Fibroblast of lung (primary cell): Measurements from ENCODE around the gene CCDC69. TPM values are rescaled to one million over a fixed set of nuclear protein-coding genes. Genes with fewer than 3 reads are reported as not detected.
"Not testable (repeated sequence)": the region's sequence is repeated elsewhere in the genome, so short reads cannot be mapped to it uniquely, and the experiment has no call there.

Source experiments
- DNase-seq, 2 donors: peaks; one replicate each; pipeline versions ENCODE4 v3.0.0 to v3.0.0-alpha.2; 2010; ENCODE audit warnings: low read depth in 2 of 2
- H2AFZ ChIP-seq: 2 replicates; pipeline ENCODE4 v1.5.1; 2012; ENCODE audit warnings: low read length, control low read depth, inconsistent platforms
- H3K27ac ChIP-seq: 2 replicates; pipeline ENCODE4 v1.5.1; 2011; ENCODE audit warnings: low read length, control low read depth; ENCODE audit not compliant: insufficient read depth
- H3K27me3 ChIP-seq: 2 replicates; pipeline ENCODE4 v1.5.1; 2011; ENCODE audit warnings: mild to moderate bottlenecking, low read length; ENCODE audit not compliant: control insufficient read depth, insufficient read depth
- H3K36me3 ChIP-seq: 2 replicates; pipeline ENCODE4 v1.5.1; 2011; ENCODE audit warnings: low read length; ENCODE audit not compliant: control insufficient read depth, insufficient read depth
- H3K4me1 ChIP-seq: 2 replicates; pipeline ENCODE4 v1.5.1; 2011; ENCODE audit warnings: low read length; ENCODE audit not compliant: control insufficient read depth, insufficient read depth; ENCODE audit errors: extremely low read depth
- H3K4me2 ChIP-seq: 2 replicates; pipeline ENCODE4 v1.5.1; 2011; ENCODE audit warnings: low read length, control low read depth; ENCODE audit not compliant: insufficient read depth; ENCODE audit errors: extremely low read depth
- H3K4me3 ChIP-seq, 4 experiments: fragments of 200-600 bp in 1 of 4; sonication (generic) in 1 of 4; replicated peaks in 1 of 4; 2 replicates each; pipeline ENCODE4 v1.5.1; 2011 to 2016; ENCODE audit warnings: low read length in 4 of 4, low read depth in 3 of 4, mild to moderate bottlenecking in 3 of 4, control low read depth in 2 of 4, inconsistent platforms in 1 of 4, mixed read lengths in 1 of 4; ENCODE audit not compliant: insufficient read depth in 1 of 4; ENCODE audit errors: control extremely low read depth in 1 of 4
- H3K79me2 ChIP-seq: 2 replicates; pipeline ENCODE4 v1.5.1; 2012; ENCODE audit warnings: mild to moderate bottlenecking, low read length, inconsistent platforms; ENCODE audit not compliant: control insufficient read depth, insufficient read depth
- H3K9ac ChIP-seq: 2 replicates; pipeline ENCODE4 v1.5.1; 2011; ENCODE audit warnings: mild to moderate bottlenecking, low read length, control low read depth; ENCODE audit not compliant: insufficient read depth
- H3K9me3 ChIP-seq: 2 replicates; pipeline ENCODE4 v1.5.1; 2012; ENCODE audit warnings: low read depth, low read length; ENCODE audit not compliant: control insufficient read depth, insufficient read depth
- H4K20me1 ChIP-seq: 2 replicates; pipeline ENCODE4 v1.5.1; 2011; ENCODE audit warnings: low read length; ENCODE audit not compliant: control insufficient read depth, insufficient read depth; ENCODE audit errors: extremely low read depth
- EZH2 ChIP-seq: IDR thresholded peaks from 2 replicates; pipeline ENCODE4 v1.5.1; 2012; ENCODE audit warnings: low read length, control low read depth, mild to moderate bottlenecking; ENCODE audit errors: missing control alignments
- polyA plus RNA-seq, 2 donors: library from polyadenylated mRNA; depleted of rRNA in 1 of 2; stranded (reverse) in 1 of 2; unstranded in 1 of 2; fragments of >200 nt; gene quantifications; 2 replicates each; pipeline ENCODE4 v1.2.1, GENCODE V29; 2011 to 2012; ENCODE audit warnings: missing spikeins in 1 of 2
- total RNA-seq: library from RNA; depleted of rRNA; stranded (reverse); fragments of >200 nt; gene quantifications from 2 replicates; pipeline ENCODE4 v1.2.1, GENCODE V29; 2014
- TF ChIP-seq, protein P1 (sequence below), 2 donors: IDR thresholded peaks in 1 of 2; conservative IDR thresholded peaks in 1 of 2; 1 replicate in 1 of 2; 2 replicates in 1 of 2; pipeline ENCODE4 v1.5.1; 2011 to 2012; ENCODE audit warnings: low read length in 2 of 2, control low read depth in 1 of 2, inconsistent platforms in 1 of 2, low read depth in 1 of 2, mild to moderate bottlenecking in 1 of 2

The CCDC69 gene
- total and polyA plus RNA-seq, 2 donors (not counting 1 experiment from before 2014, with no cell fraction given) = 1.5 to 4.0 TPM

DNA sequence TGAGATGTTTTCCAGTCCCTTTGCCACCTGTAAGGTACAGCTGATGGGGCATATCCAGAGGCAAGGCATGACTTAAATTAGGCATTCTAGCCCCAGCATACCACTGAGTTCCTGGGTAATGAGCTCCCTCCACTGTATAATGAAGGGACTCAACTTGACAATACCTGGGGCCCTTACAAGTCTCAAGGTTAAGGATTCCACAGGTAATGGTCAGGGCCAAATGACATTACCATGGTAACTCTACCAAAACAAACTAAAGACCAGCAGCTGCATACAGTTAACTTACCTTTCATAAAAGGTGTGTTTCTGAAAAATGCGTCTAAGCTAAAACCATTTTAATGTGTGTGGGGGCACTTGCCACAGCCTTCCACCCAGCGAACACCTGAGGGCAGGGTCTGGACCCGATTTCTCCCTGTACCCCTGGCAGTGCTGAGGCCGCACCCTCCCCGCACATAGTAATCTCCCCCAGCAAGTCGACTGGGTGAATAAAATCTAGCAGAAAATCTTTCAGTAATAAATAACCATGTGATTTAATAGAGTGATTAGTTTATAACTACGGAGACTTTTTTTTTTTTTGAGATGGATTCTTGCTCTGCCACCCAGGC is 24.2 kb downstream of the CCDC69 start:
- no peaks in the 10 kb centered on the region for H3K27me3 ChIP-seq
- no peak overlapping the region for H3K4me2 ChIP-seq
- TF ChIP-seq, protein P1, sequence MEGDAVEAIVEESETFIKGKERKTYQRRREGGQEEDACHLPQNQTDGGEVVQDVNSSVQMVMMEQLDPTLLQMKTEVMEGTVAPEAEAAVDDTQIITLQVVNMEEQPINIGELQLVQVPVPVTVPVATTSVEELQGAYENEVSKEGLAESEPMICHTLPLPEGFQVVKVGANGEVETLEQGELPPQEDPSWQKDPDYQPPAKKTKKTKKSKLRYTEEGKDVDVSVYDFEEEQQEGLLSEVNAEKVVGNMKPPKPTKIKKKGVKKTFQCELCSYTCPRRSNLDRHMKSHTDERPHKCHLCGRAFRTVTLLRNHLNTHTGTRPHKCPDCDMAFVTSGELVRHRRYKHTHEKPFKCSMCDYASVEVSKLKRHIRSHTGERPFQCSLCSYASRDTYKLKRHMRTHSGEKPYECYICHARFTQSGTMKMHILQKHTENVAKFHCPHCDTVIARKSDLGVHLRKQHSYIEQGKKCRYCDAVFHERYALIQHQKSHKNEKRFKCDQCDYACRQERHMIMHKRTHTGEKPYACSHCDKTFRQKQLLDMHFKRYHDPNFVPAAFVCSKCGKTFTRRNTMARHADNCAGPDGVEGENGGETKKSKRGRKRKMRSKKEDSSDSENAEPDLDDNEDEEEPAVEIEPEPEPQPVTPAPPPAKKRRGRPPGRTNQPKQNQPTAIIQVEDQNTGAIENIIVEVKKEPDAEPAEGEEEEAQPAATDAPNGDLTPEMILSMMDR (conservative IDR thresholded peaks at IDR 0.05 in 1 of 2, IDR thresholded peaks at IDR 0.05 in 1 of 2; ENCODE audit: low read depth in 1 of 2, low read length in 2 of 2) = no peak
- no peak overlapping the region for H2AFZ ChIP-seq
- H3K4me3 ChIP-seq = no peak overlapping the region
- DNase-seq = no peak
- no peak overlapping the region for H3K27ac ChIP-seq
- no peaks in the 10 kb centered on the region for H4K20me1 ChIP-seq
- H3K9ac ChIP-seq = no peak overlapping the region
- H3K4me1 ChIP-seq = no peaks in the 10 kb centered on the region
- no peaks in the 10 kb centered on the region for H3K9me3 ChIP-seq
- no peaks in the 10 kb centered on the region for H3K36me3 ChIP-seq
- no peaks in the 10 kb centered on the region for H3K79me2 ChIP-seq

DNA sequence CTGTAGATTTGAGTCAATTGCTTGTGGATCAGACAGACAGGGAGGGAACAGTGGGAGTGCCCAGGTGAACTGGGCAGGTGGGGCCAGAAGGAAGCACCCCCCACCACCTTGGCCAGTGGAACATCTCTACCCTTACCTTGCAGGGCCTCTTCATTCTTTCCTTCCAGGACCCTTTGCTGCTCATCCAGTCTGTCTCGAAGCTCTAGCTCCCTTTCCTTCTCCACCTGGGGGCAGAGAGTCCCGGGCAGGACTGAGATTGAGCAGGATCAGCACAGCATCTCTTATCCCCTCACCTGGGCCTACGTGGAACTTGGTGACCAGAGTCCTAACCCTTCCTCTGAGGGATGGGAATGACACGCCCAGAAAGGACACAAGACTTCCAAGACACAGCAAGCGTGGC is 25.0 kb downstream of the CCDC69 start:
- no peaks in the 10 kb centered on the region for H3K4me1 ChIP-seq
- no peak overlapping the region for H3K27ac ChIP-seq
- H3K36me3 ChIP-seq = no peaks in the 10 kb centered on the region
- H4K20me1 ChIP-seq = no peaks in the 10 kb centered on the region
- no peak overlapping the region for H2AFZ ChIP-seq
- no peak overlapping the region for H3K9ac ChIP-seq
- H3K27me3 ChIP-seq = no peaks in the 10 kb centered on the region
- H3K9me3 ChIP-seq = no peaks in the 10 kb centered on the region
- H3K4me3 ChIP-seq = no peak overlapping the region
- no peak overlapping the region for H3K4me2 ChIP-seq
- no peak for DNase-seq
- no peak for TF ChIP-seq EZH2
- TF ChIP-seq, protein P1 (conservative IDR thresholded peaks at IDR 0.05 in 1 of 2, IDR thresholded peaks at IDR 0.05 in 1 of 2; ENCODE audit: low read depth in 1 of 2, low read length in 2 of 2) = no peak
- no peaks in the 10 kb centered on the region for H3K79me2 ChIP-seq

DNA sequence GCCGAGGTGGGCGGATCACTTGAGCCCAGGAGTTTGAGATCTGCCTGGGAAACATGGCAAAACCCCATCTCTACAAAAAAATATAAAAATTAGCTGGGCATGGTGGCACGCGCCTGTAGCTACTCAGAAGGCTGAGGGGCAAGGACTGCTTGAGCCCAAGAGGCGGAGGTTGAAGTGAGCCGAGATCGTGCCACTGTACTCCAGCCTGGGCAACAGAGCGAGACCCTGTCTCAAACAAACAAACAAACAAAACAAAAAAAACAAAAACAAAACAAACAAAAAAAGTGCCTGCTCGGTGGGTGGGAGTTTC is 26.6 kb downstream of the CCDC69 start:
- not testable (repeated sequence) for DNase-seq

More for the DNA sequence above, 26.6 kb downstream of the CCDC69 start:
- not testable (repeated sequence) for H3K27me3 ChIP-seq, H3K27ac ChIP-seq, H3K79me2 ChIP-seq, H2AFZ ChIP-seq, H3K9ac ChIP-seq, H3K4me1 ChIP-seq, H3K36me3 ChIP-seq, H3K9me3 ChIP-seq, H3K4me2 ChIP-seq, H4K20me1 ChIP-seq, H3K4me3 ChIP-seq
